HUES6 (cell line): ENCODE results near the gene RPS29.
"Not testable (repeated sequence)": the region's sequence is repeated elsewhere in the genome, so short reads cannot be mapped to it uniquely, and the experiment has no call there.

Experiments
- H3K27ac ChIP-seq: 2 replicates; pipeline ENCODE4 v1.7.0; 2013; ENCODE audit warnings: low read depth, mild to moderate bottlenecking, low read length, inconsistent platforms
- H3K27me3 ChIP-seq: 2 replicates; pipeline ENCODE4 v1.6.1; 2013; ENCODE audit warnings: low read length; ENCODE audit not compliant: control insufficient read depth, insufficient read depth
- H3K36me3 ChIP-seq: 2 replicates; pipeline ENCODE4 v1.6.1; 2013; ENCODE audit warnings: low read length; ENCODE audit not compliant: control insufficient read depth, insufficient read depth
- H3K4me1 ChIP-seq: 2 replicates; pipeline ENCODE4 v1.6.1; 2013; ENCODE audit warnings: low read length; ENCODE audit not compliant: control insufficient read depth, insufficient read depth
- H3K4me3 ChIP-seq: 2 replicates; pipeline ENCODE4 v1.5.1; 2013; ENCODE audit warnings: low read depth, low read length
- H3K9ac ChIP-seq: one replicate; pipeline ENCODE4 v1.6.1; 2013; ENCODE audit warnings: mild to moderate bottlenecking, low read length
- H3K9me3 ChIP-seq: 2 replicates; pipeline ENCODE4 v1.6.1; 2013; ENCODE audit warnings: low read depth, low read length; ENCODE audit not compliant: control insufficient read depth, insufficient read depth

The RPS29 gene

GRCh38 chr14:49619730-49620129, 33.5 kb upstream of the RPS29 start:
- Histone ChIP-seq H3K36me3 (peaks cover 27% of the 10 kb centered on the region), H3K27ac (peak overlapping the region; percentile 95), H3K4me3 (peak overlapping the region; percentile 100), H3K9ac (peak overlapping the region; percentile 96), H3K4me1 (peaks cover 8% of the 10 kb centered on the region), H3K27me3 (no peaks in the 10 kb centered on the region), H3K9me3 (no peaks in the 10 kb centered on the region)

- H3K9me3 ChIP-seq, H3K4me1 ChIP-seq, H3K27me3 ChIP-seq, H3K27ac ChIP-seq: not testable (repeated sequence)
- Histone ChIP-seq H3K36me3 (peaks cover 31% of the 10 kb centered on the region), H3K9ac (peak overlapping the region; percentile 96), H3K4me3 (peak overlapping the region; percentile 100)
Measured at GRCh38 chr14:49619273-49619672, 33.1 kb upstream of the RPS29 start.

GRCh38 chr14:49617852-49618519, 31.8 kb upstream of the RPS29 start:
- H3K36me3 ChIP-seq, result peaks cover 33% of the 10 kb centered on the region
- peaks cover 8% of the 10 kb centered on the region for H3K4me1 ChIP-seq
- H3K27me3 ChIP-seq, result no peaks in the 10 kb centered on the region
- H3K9me3 ChIP-seq, result no peaks in the 10 kb centered on the region
- no peak overlapping the region for H3K27ac ChIP-seq
- H3K4me3 ChIP-seq, result no peak overlapping the region
- H3K9ac ChIP-seq, result no peak overlapping the region

GRCh38 chr14:49615776-49616175, 29.6 kb upstream of the RPS29 start:
- no peaks in the 10 kb centered on the region for H3K4me1 ChIP-seq
- H3K36me3 ChIP-seq, result peaks cover 33% of the 10 kb centered on the region
- no peak overlapping the region for H3K9ac ChIP-seq
- H3K4me3 ChIP-seq, result no peak overlapping the region
- no peaks in the 10 kb centered on the region for H3K27me3 ChIP-seq
- no peaks in the 10 kb centered on the region for H3K9me3 ChIP-seq
- H3K27ac ChIP-seq, result no peak overlapping the region

DNA sequence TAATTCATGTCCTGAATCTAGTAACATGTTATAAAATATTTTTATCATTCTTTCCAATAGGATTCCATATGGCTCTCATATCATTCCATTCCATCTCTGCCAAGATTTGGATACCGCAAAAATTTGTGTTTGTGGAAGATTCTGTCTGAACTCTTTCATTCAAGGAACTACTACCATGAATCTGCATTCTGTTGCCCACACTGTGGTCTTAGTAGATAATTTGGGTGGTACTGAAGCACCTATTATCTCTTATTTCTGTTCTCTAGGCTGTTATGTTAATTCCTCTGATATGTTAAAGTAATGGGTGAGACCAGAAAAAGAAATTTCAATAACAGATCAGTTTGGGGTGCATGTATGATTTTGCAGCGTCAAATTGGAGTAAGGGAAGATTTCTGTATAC, 28.0 kb upstream of the RPS29 start:
- Histone ChIP-seq H3K4me3 (no peak overlapping the region), H3K4me1 (no peaks in the 10 kb centered on the region), H3K9ac (no peak overlapping the region), H3K27ac (no peak overlapping the region), H3K9me3 (no peaks in the 10 kb centered on the region), H3K36me3 (peaks cover 31% of the 10 kb centered on the region), H3K27me3 (no peaks in the 10 kb centered on the region)

DNA sequence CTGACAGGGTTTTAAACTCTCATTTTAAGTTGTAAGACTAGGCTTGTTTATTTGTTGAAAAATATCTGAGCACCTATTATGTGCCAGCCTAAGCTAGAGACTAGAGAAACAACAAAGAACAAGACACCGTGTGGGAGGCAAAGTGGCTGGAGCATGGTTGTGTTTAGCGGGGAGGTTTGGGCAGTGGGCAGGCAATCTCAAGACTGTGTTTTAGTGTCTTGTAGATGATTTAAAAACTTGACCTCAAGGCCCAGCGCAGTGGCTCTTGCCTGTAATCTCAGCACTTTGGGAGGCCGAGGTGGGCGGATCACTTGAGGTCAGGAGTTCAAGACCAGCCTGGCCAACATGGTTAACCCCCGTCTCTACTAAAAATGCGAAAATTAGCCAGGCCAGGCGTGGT, 26.5 kb upstream of the RPS29 start:
- no peak overlapping the region for H3K27ac ChIP-seq
- no peak overlapping the region for H3K9ac ChIP-seq
- H3K4me3 ChIP-seq, result no peak overlapping the region
- H3K36me3 ChIP-seq, result peaks cover 23% of the 10 kb centered on the region
- no peaks in the 10 kb centered on the region for H3K4me1 ChIP-seq
- no peaks in the 10 kb centered on the region for H3K27me3 ChIP-seq
- H3K9me3 ChIP-seq, result no peaks in the 10 kb centered on the region

DNA sequence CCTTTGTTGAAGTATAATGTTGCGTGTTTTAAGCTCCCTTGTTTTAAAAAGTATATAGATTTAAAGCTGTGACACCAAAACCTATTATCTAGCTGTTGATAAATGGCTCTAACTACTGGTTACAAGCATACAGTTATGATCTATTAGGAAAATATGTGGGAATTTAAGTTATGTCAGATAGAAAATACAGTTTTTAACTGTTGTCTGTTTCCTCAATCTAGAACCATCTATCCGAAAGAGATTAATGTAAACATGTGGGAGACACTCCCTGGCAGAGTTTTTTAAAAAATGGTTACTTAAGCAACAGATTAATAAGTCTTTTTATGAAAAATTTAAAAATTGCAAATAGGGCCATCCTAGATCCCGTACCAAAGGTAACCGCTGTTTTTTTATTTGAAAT, 26.1 kb upstream of the RPS29 start:
- Histone ChIP-seq H3K27me3 (no peaks in the 10 kb centered on the region), H3K9ac (no peak overlapping the region), H3K4me1 (no peaks in the 10 kb centered on the region), H3K4me3 (no peak overlapping the region), H3K27ac (no peak overlapping the region), H3K9me3 (no peaks in the 10 kb centered on the region), H3K36me3 (peaks cover 23% of the 10 kb centered on the region)

- no peak overlapping the region for H3K4me3 ChIP-seq
- H3K9me3 ChIP-seq, result no peaks in the 10 kb centered on the region
- no peaks in the 10 kb centered on the region for H3K4me1 ChIP-seq
- H3K27me3 ChIP-seq, result no peaks in the 10 kb centered on the region
- no peak overlapping the region for H3K9ac ChIP-seq
- no peak overlapping the region for H3K27ac ChIP-seq
- H3K36me3 ChIP-seq, result peaks cover 34% of the 10 kb centered on the region
Measured at GRCh38 chr14:49607583-49607982, 21.4 kb upstream of the RPS29 start.

GRCh38 chr14:49598485-49599300, 12.5 kb upstream of the RPS29 start, which contains the start of gene LRR1:
LRR1 (plus strand) TSS chr14:49598940; CDS start chr14:49599021, 81 bp downstream.
- Histone ChIP-seq H3K9ac (peak within 1 kb of the TSS; percentile 99), H3K27ac (peak within 1 kb of the TSS; percentile 94), H3K4me3 (peak within 1 kb of the TSS; percentile 97), H3K27me3 (no peaks in the 10 kb centered on the region), H3K9me3 (no peaks in the 10 kb centered on the region), H3K36me3 (peaks cover 18% of the 10 kb centered on the region), H3K4me1 (no peaks in the 10 kb centered on the region)

DNA sequence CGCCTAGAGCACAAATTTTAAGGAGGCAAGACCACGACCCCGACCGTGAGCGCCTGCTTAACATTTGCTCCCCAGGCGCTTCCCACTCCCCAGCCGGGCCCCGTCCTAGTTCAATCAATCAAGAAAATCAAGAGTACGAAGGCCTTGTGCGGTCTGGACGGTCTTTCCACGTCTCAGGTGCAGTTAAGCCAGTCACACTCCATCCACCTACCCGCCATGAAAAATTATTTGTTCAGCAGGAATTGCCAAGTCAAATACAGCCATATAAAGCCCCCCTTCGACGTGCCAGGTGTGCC, 12.0 kb upstream of the RPS29 start:
- Histone ChIP-seq H3K27me3 (no peaks in the 10 kb centered on the region), H3K27ac (peak overlapping the region; percentile 94), H3K4me3 (peak overlapping the region; percentile 90), H3K9ac (peak overlapping the region; percentile 99), H3K36me3 (peaks cover 16% of the 10 kb centered on the region), H3K4me1 (no peaks in the 10 kb centered on the region), H3K9me3 (no peaks in the 10 kb centered on the region)

DNA sequence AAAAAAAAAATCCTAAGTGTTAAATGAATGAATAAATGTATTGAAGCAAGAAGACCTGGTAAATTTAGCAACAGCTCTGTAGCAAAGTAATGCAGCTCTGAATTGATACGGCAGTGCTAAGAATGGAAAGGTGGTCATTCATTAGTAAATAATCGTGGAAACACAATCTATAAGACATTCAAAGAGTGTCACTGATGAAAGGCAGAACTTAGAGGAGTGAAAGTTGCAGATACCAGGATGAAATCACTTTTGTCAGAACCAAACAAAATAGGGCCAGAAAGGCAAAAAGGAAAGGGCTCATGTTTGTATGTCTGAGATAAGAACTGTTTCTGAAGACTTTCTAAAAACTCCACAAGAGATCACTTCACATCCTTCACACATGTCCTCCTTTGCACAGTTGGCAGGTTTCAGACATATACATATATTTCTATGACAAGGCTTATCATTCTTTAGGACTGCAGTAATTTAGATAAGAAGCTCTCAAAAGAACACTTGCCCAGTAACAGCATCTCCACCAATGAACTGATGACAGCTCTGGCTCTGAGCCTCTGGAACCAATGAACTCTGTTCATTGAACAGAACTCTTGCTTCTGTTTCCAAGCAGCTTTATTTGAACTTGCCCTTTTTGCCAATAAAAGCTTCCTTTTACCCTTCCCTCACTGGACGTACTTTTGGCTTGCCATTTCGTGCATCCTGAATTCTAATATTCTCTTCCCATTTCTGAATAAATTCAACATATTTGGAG, 8.3 kb upstream of the RPS29 start:
- Histone ChIP-seq H3K9me3 (no peaks in the 10 kb centered on the region), H3K9ac (no peak overlapping the region), H3K36me3 (no peaks in the 10 kb centered on the region), H3K27me3 (no peaks in the 10 kb centered on the region), H3K4me3 (no peak overlapping the region), H3K27ac (no peak overlapping the region), H3K4me1 (no peaks in the 10 kb centered on the region)
